OCI-LY7 (cell line): ENCODE measurements around the gene TXNRD1. TPM values are rescaled to one million over a fixed set of nuclear protein-coding genes. Genes with fewer than 3 reads are reported as not detected.
A peak's percentile ranks its signal among the peaks of the same experiment; 100 is the strongest.

ENCODE experiments used
- BruUV-seq: library from RNA; stranded (reverse); fragments of 400-500 nt; replicated peaks from 2 replicates; lab custom pipeline; 2021; lab: Mats Ljungman, UMichigan
- CTCF ChIA-PET: fragments of 300-600 bp; sonication (Branson Sonifier 250); formaldehyde crosslinking; loops from one replicate; lab custom pipeline; 2022; ENCODE audit warnings: antibody characterized with exemption; ENCODE audit not compliant: unreplicated experiment; lab: Charles Lee
- POLR2A ChIA-PET: fragments of 300-600 bp; sonication (Branson Sonifier 250); formaldehyde crosslinking; loops from one replicate; lab custom pipeline; 2022; ENCODE audit warnings: antibody characterized with exemption; lab: Charles Lee
- DNase-seq: peaks from one replicate; pipeline ENCODE4 v3.0.0-alpha.2; 2015; ENCODE audit warnings: low spot score
- H2AFZ ChIP-seq: fragments of 200-600 bp; sonication (generic), shearing (Covaris generic); 2 replicates; pipeline ENCODE4 v1.6.1; 2014; ENCODE audit warnings: mild to moderate bottlenecking, antibody characterized with exemption, low read length, moderate library complexity
- H3K27ac ChIP-seq: fragments of 200-600 bp; sonication (generic); 2 replicates; pipeline ENCODE4 v1.5.1; 2014; ENCODE audit warnings: mixed run types, low read depth, mild to moderate bottlenecking, moderate library complexity, low read length, inconsistent platforms; ENCODE audit not compliant: poor library complexity, severe bottlenecking
- H3K36me3 ChIP-seq: fragments of 200-600 bp; sonication (generic); 2 replicates; pipeline ENCODE4 v1.6.1; 2014; ENCODE audit warnings: mild to moderate bottlenecking, antibody characterized with exemption, low read length, moderate library complexity, mixed read lengths; ENCODE audit not compliant: insufficient read depth
- H3K4me1 ChIP-seq: fragments of 200-600 bp; sonication (generic); 2 replicates; pipeline ENCODE4 v1.5.1; 2014; ENCODE audit warnings: mild to moderate bottlenecking, low read length; ENCODE audit not compliant: insufficient read depth, poor library complexity, severe bottlenecking
- H3K4me2 ChIP-seq: fragments of 200-600 bp; sonication (generic); 2 replicates; pipeline ENCODE4 v1.6.1; 2014; ENCODE audit warnings: mild to moderate bottlenecking, low read length
- H3K4me3 ChIP-seq: fragments of 200-600 bp; sonication (generic); 2 replicates; pipeline ENCODE4 v1.5.1; 2014; ENCODE audit warnings: mild to moderate bottlenecking, low read depth, low read length; ENCODE audit not compliant: poor library complexity, severe bottlenecking
- H3K79me2 ChIP-seq: fragments of 200-600 bp; sonication (generic); 2 replicates; pipeline ENCODE4 v1.6.1; 2016; ENCODE audit warnings: low read depth, mild to moderate bottlenecking, low read length, moderate library complexity, mixed read lengths; ENCODE audit not compliant: insufficient read depth
- H3K9me2 ChIP-seq: fragments of 200-600 bp; sonication (generic); 2 replicates; pipeline ENCODE4 v1.6.1; 2016; ENCODE audit warnings: mild to moderate bottlenecking, low read length, mixed read lengths; ENCODE audit not compliant: insufficient read depth
- H3K9me3 ChIP-seq: fragments of 200-600 bp; sonication (generic); 2 replicates; pipeline ENCODE4 v1.6.1; 2014; ENCODE audit warnings: mild to moderate bottlenecking, mixed run types, low read length, mixed read lengths
- H4K20me1 ChIP-seq: fragments of 200-600 bp; sonication (generic); 2 replicates; pipeline ENCODE4 v1.6.1; 2014; ENCODE audit warnings: mild to moderate bottlenecking, antibody characterized with exemption, low read length, moderate library complexity, mixed read lengths; ENCODE audit not compliant: insufficient read depth
- CTCF ChIP-seq: fragments of 200-600 bp; sonication (generic); conservative IDR thresholded peaks from 2 replicates; pipeline ENCODE4 v1.5.1; 2014; ENCODE audit warnings: mild to moderate bottlenecking, antibody characterized with exemption, low read length, moderate library complexity, mixed read lengths
- EZH2phosphoT487 ChIP-seq: fragments of 200-600 bp; sonication (generic); IDR thresholded peaks from 2 replicates; pipeline ENCODE4 v1.6.1; 2018; ENCODE audit warnings: low read depth, borderline replicate concordance, mild to moderate bottlenecking, mixed run types, antibody characterized with exemption, low read length, moderate library complexity, mixed read lengths
- intact Hi-C: fragments of 100-400 bp; cut with micrococcal nuclease; formaldehyde crosslinking; loops from one replicate; pipeline ENCODE4 v1.10.0; 2022; ENCODE audit not compliant: unreplicated experiment
- total RNA-seq, 2 experiments: library from RNA; depleted of rRNA in 1 of 2; stranded (reverse); fragments of >200 nt in 1 of 2; shearing (Covaris generic) in 1 of 2; gene quantifications; 2 replicates each; pipeline ENCODE4 v1.2.3, GENCODE V29; 2014 to 2022

TXNRD1 gene
- total RNA-seq, 2 experiments from 2014 or later = 117 to 132 TPM

- H4K20me1 ChIP-seq = no peaks in the 10 kb centered on the region
- no peak for DNase-seq
- H3K9me2 ChIP-seq = no peaks in the 10 kb centered on the region
- H3K36me3 ChIP-seq = no peaks in the 10 kb centered on the region
- no peak for TF ChIP-seq EZH2phosphoT487
- no peak for TF ChIP-seq CTCF
- no peak overlapping the region for H2AFZ ChIP-seq
- BruUV-seq = no TSS peak
- no peaks in the 10 kb centered on the region for H3K79me2 ChIP-seq
- intact Hi-C loops = no loop called here
- peaks cover 23% of the 10 kb centered on the region for H3K4me1 ChIP-seq
- H3K27ac ChIP-seq = no peak overlapping the region
- H3K4me2 ChIP-seq = no peak overlapping the region
- ChIA-PET CTCF (no interaction called here), POLR2A (no interaction called here)
- H3K9me3 ChIP-seq = no peaks in the 10 kb centered on the region
- no peak overlapping the region for H3K4me3 ChIP-seq
These were observed 57.9 kb downstream of the TXNRD1 start for GRCh38 chr12:104273503-104273902.

- TF ChIP-seq CTCF = no peak
- no peak for TF ChIP-seq EZH2phosphoT487
- DNase-seq = no peak
- H3K4me1 ChIP-seq = peaks cover 23% of the 10 kb centered on the region
- H3K36me3 ChIP-seq = no peaks in the 10 kb centered on the region
- H3K4me3 ChIP-seq = no peak overlapping the region
- no peaks in the 10 kb centered on the region for H3K79me2 ChIP-seq
- POLR2A ChIA-PET = interaction anchor here (0.6 to 5.1 kb wide), 5 partner anchors 12 to 669 kb away, joined by 3 to 72 read pairs (median 4); partner anchors contain the start of gene EID3
- intact Hi-C loops = no loop called here
- CTCF ChIA-PET = no interaction called here
- H4K20me1 ChIP-seq = no peaks in the 10 kb centered on the region
- H3K4me2 ChIP-seq = no peak overlapping the region
- no TSS peak for BruUV-seq
- H3K27ac ChIP-seq = no peak overlapping the region
- no peaks in the 10 kb centered on the region for H3K9me3 ChIP-seq
- H2AFZ ChIP-seq = no peak overlapping the region
- no peaks in the 10 kb centered on the region for H3K9me2 ChIP-seq
These were observed 59.2 kb downstream of the TXNRD1 start for GRCh38 chr12:104274811-104275210.

- Histone ChIP-seq H3K9me3 (no peaks in the 10 kb centered on the region), H3K79me2 (no peaks in the 10 kb centered on the region), H3K4me2 (peak overlapping the region; percentile 91), H3K4me1 (peaks cover 20% of the 10 kb centered on the region), H3K36me3 (no peaks in the 10 kb centered on the region), H3K9me2 (no peaks in the 10 kb centered on the region), H4K20me1 (no peaks in the 10 kb centered on the region), H3K27ac (peak overlapping the region; percentile 59), H2AFZ (peak overlapping the region; percentile 97), H3K4me3 (peak overlapping the region; percentile 62)
- no peak for DNase-seq
- BruUV-seq = no TSS peak
- intact Hi-C loops = no loop called here
- POLR2A ChIA-PET = interaction anchor here (0.6 to 5.1 kb wide), 8 partner anchors 11 to 813 kb away, joined by 3 to 72 read pairs (median 4); partner anchors contain the start of gene EID3
- TF ChIP-seq CTCF = no peak
- no peak for TF ChIP-seq EZH2phosphoT487
- CTCF ChIA-PET = interaction anchor here (0.9 to 1.4 kb wide), 2 partner anchors 9 to 13 kb away, joined by 3 to 4 read pairs; no protein-coding TSS in a partner anchor
These were observed 60.1 kb downstream of the TXNRD1 start for GRCh38 chr12:104275689-104276088.
